Keratinocyte (primary cell): ENCODE results near the gene METTL9. TPM values are rescaled to one million over a fixed set of nuclear protein-coding genes. Genes with fewer than 3 reads are reported as not detected.
A peak's percentile ranks its signal among the peaks of the same experiment; 100 is the strongest.

Source experiments
- DNase-seq: peaks from one replicate; pipeline ENCODE4 v3.0.0-alpha.2; 2011; ENCODE audit warnings: low read depth, missing footprints, low spot score
- FAIRE-seq: peaks from 2 replicates; lab custom pipeline; 2011; peaks lifted over from hg19 to GRCh38; lab: Jason Lieb, UNC
- H2AFZ ChIP-seq: 2 replicates; pipeline ENCODE4 v1.6.0; 2012; ENCODE audit warnings: low read length, control low read depth, inconsistent platforms; ENCODE audit not compliant: control insufficient read depth
- H3K27ac ChIP-seq: 2 replicates; pipeline ENCODE4 v1.5.1; 2011; ENCODE audit warnings: low read length; ENCODE audit not compliant: control insufficient read depth, insufficient read depth
- H3K27me3 ChIP-seq: 3 replicates; pipeline ENCODE4 v1.6.0; 2011; ENCODE audit warnings: low read length; ENCODE audit not compliant: control insufficient read depth, insufficient read depth; ENCODE audit errors: extremely low read depth
- H3K36me3 ChIP-seq, 2 experiments: 2 replicates in 1 of 2; 3 replicates in 1 of 2; pipeline ENCODE4 v1.5.1; 2011; ENCODE audit warnings: low read length in 2 of 2, mild to moderate bottlenecking in 1 of 2; ENCODE audit not compliant: control insufficient read depth in 2 of 2, insufficient read depth in 2 of 2; ENCODE audit errors: extremely low read depth in 1 of 2
- H3K4me1 ChIP-seq: 3 replicates; pipeline ENCODE4 v1.5.1; 2011; ENCODE audit warnings: low read length; ENCODE audit not compliant: control insufficient read depth, insufficient read depth; ENCODE audit errors: extremely low read depth
- H3K4me2 ChIP-seq: 3 replicates; pipeline ENCODE4 v1.6.0; 2011; ENCODE audit warnings: low read depth, low read length; ENCODE audit not compliant: control insufficient read depth, insufficient read depth; ENCODE audit errors: extremely low read depth
- H3K4me3 ChIP-seq, 3 experiments: fragments of 200-600 bp in 1 of 3; sonication (generic) in 1 of 3; 2 replicates in 2 of 3; 3 replicates in 1 of 3; pipeline ENCODE4 v1.5.1; 2011 to 2016; ENCODE audit warnings: low read length in 3 of 3, mild to moderate bottlenecking in 3 of 3, control low read depth in 2 of 3, inconsistent platforms in 1 of 3, low read depth in 1 of 3, mixed read lengths in 1 of 3, mixed run types in 1 of 3, moderate library complexity in 1 of 3; ENCODE audit not compliant: control insufficient read depth in 2 of 3, insufficient read depth in 2 of 3; ENCODE audit errors: extremely low read depth in 1 of 3
- H3K79me2 ChIP-seq: 2 replicates; pipeline ENCODE4 v1.6.0; 2012; ENCODE audit warnings: low read length; ENCODE audit not compliant: control insufficient read depth, insufficient read depth
- H3K9ac ChIP-seq: 3 replicates; pipeline ENCODE4 v1.6.0; 2011; ENCODE audit warnings: low read length; ENCODE audit not compliant: control insufficient read depth, insufficient read depth; ENCODE audit errors: extremely low read depth
- H3K9me1 ChIP-seq: 3 replicates; pipeline ENCODE4 v1.6.0; 2011; ENCODE audit warnings: low read length; ENCODE audit not compliant: control insufficient read depth, insufficient read depth; ENCODE audit errors: extremely low read depth
- H3K9me3 ChIP-seq: 2 replicates; pipeline ENCODE4 v1.5.1; 2012; ENCODE audit warnings: low read depth, low read length; ENCODE audit not compliant: control insufficient read depth
- H4K20me1 ChIP-seq: 3 replicates; pipeline ENCODE4 v1.6.0; 2011; ENCODE audit warnings: low read length; ENCODE audit not compliant: control insufficient read depth, insufficient read depth; ENCODE audit errors: extremely low read depth
- CTCF ChIP-seq, 3 experiments: IDR thresholded peaks in 1 of 3; conservative IDR thresholded peaks in 1 of 3; optimal IDR thresholded peaks in 1 of 3; 2 replicates in 2 of 3; 3 replicates in 1 of 3; pipeline versions ENCODE3 to v1.5.1; 2011; ENCODE audit warnings: low read length in 3 of 3, mild to moderate bottlenecking in 3 of 3, moderate library complexity in 2 of 3, control low read depth in 1 of 3, inconsistent platforms in 1 of 3; ENCODE audit not compliant: insufficient read depth in 2 of 3; ENCODE audit errors: extremely low read depth in 1 of 3
- EZH2 ChIP-seq: IDR thresholded peaks from one replicate; pipeline ENCODE4 v1.6.1; 2012; ENCODE audit warnings: inconsistent platforms, mild to moderate bottlenecking, low read length, moderate library complexity
- dilution Hi-C: fragments of 300-500 bp; cut with MboI; formaldehyde crosslinking; loops from one replicate; pipeline ENCODE4 v1.7.0; 2020; ENCODE audit warnings: low sequenced_read_pairs; ENCODE audit not compliant: extremely low pct_ligation_motif_present
- polyA plus RNA-seq, 5 experiments: library from polyadenylated mRNA; depleted of rRNA in 3 of 5; stranded (reverse) in 3 of 5; stranded (forward) in 1 of 5; unstranded in 1 of 5; fragments of >200 nt; gene quantifications; 1 replicate in 1 of 5; 2 replicates in 3 of 5; 3 replicates in 1 of 5; pipeline versions ENCODE4 v1.2.1 to v1.2.3, GENCODE V29; 2011 to 2012; ENCODE audit warnings: missing spikeins in 2 of 5, low read depth in 1 of 5, low replicate concordance in 1 of 5

The METTL9 gene
- polyA plus RNA-seq, 1 donor (not counting 4 experiments of a cell fraction or from before 2014, with no cell fraction given) = 108 TPM

GRCh38 chr16:21703589-21704174 is 104.3 kb downstream of the METTL9 start:
- Histone ChIP-seq H3K4me3 (peak overlapping the region in 1 of 3 experiments; percentile 22), H3K9me1 (no peaks in the 10 kb centered on the region), H3K27ac (no peak overlapping the region), H2AFZ (peak overlapping the region; percentile 81), H3K4me1 (peaks cover 9% of the 10 kb centered on the region), H3K9ac (no peak overlapping the region), H3K79me2 (no peaks in the 10 kb centered on the region), H3K27me3 (no peaks in the 10 kb centered on the region), H3K9me3 (no peaks in the 10 kb centered on the region), H4K20me1 (no peaks in the 10 kb centered on the region), H3K4me2 (peak overlapping the region; percentile 20), H3K36me3 (no peaks in the 10 kb centered on the region)
- dilution Hi-C loops = no loop called here
- peak; percentile 69 for FAIRE-seq
- TF ChIP-seq CTCF (optimal IDR thresholded peaks at IDR 0.05 in 1 of 3, IDR thresholded peaks at IDR 0.05 in 1 of 3, conservative IDR thresholded peaks at IDR 0.05 in 1 of 3; ENCODE audit: extremely low read depth in 1 of 3, insufficient read depth in 2 of 3, low read length in 3 of 3) = no peak
- DNase-seq = no peak

- H3K9me3 ChIP-seq = no peaks in the 10 kb centered on the region
- no peaks in the 10 kb centered on the region for H3K9me1 ChIP-seq
- no peaks in the 10 kb centered on the region for H3K36me3 ChIP-seq
- H3K27me3 ChIP-seq = no peaks in the 10 kb centered on the region
- TF ChIP-seq CTCF (optimal IDR thresholded peaks at IDR 0.05 in 1 of 3, IDR thresholded peaks at IDR 0.05 in 1 of 3, conservative IDR thresholded peaks at IDR 0.05 in 1 of 3; ENCODE audit: extremely low read depth in 1 of 3, insufficient read depth in 2 of 3, low read length in 3 of 3) (no peak), EZH2 (no peak)
- H3K4me2 ChIP-seq = no peak overlapping the region
- no peaks in the 10 kb centered on the region for H4K20me1 ChIP-seq
- H2AFZ ChIP-seq = no peak overlapping the region
- H3K4me1 ChIP-seq = peaks cover 9% of the 10 kb centered on the region
- no peaks in the 10 kb centered on the region for H3K79me2 ChIP-seq
- DNase-seq (no peak), FAIRE-seq (no peak)
- no peak overlapping the region for H3K4me3 ChIP-seq
- dilution Hi-C loops = no loop called here
- H3K27ac ChIP-seq = no peak overlapping the region
- no peak overlapping the region for H3K9ac ChIP-seq
These were observed 104.9 kb downstream of the METTL9 start for GRCh38 chr16:21704266-21704665.
